HG03469 (cell line): ENCODE results near the gene RANBP1.

Experiments used
- ATAC-seq: cut with Tn5 transposase; IDR thresholded peaks from one replicate; pipeline ENCODE4 v1.9.1; 2021; ENCODE audit warnings: mild to moderate bottlenecking, moderate library complexity, moderate number of reproducible peaks; ENCODE audit not compliant: unreplicated experiment

RANBP1 gene

DNA sequence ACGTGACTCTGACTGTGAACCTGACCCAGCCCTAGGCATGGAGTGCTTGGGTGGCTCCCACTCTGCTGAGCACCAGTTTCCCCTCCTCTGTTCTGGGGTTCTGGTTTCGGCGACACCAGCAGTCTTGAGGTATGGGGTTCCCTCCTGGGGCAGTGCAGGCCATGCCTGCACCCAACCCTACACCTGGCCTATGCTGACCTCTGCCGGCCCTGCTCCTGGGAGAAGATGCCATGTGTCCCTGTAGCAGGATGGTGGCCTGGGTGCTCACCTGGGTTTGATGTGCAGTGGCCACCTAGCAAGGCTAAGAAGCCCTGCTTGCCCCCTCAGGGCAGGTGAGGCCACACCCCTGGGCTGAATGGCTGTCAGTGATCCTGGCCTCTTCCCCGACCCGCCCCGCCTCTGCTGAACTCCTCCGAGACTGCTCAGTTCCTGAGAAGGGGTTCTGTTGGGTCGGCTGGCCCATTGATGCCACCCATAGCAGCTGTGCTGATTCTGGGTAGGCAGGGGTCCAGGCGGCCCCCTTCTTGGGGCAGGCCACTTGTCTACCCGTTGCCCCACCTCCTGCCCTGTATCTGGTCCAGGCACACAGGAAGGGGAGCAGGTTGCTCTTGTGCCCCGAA, 18.1 kb downstream of the RANBP1 start:
- ATAC-seq = no peak

DNA sequence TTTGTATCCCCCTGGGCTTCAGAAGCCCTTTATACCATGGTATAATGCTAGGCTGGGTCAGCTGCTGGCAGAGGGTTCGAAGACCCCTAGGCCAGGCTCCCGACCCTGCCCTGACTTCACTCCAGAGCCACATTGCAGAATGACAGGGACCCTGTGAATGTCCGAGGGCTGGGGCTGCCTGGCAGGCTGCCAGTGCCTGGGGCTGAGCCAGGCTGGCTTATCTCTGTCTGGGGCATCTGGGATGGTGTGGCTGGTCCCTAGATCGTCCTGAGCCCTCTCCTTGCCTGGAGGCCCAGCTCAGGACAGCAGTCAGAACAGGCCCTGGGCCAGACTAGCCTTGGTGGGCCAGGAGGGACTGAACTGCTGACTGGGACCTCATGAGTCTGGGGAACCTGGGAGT, 19.4 kb downstream of the RANBP1 start:
- ATAC-seq = no peak

DNA sequence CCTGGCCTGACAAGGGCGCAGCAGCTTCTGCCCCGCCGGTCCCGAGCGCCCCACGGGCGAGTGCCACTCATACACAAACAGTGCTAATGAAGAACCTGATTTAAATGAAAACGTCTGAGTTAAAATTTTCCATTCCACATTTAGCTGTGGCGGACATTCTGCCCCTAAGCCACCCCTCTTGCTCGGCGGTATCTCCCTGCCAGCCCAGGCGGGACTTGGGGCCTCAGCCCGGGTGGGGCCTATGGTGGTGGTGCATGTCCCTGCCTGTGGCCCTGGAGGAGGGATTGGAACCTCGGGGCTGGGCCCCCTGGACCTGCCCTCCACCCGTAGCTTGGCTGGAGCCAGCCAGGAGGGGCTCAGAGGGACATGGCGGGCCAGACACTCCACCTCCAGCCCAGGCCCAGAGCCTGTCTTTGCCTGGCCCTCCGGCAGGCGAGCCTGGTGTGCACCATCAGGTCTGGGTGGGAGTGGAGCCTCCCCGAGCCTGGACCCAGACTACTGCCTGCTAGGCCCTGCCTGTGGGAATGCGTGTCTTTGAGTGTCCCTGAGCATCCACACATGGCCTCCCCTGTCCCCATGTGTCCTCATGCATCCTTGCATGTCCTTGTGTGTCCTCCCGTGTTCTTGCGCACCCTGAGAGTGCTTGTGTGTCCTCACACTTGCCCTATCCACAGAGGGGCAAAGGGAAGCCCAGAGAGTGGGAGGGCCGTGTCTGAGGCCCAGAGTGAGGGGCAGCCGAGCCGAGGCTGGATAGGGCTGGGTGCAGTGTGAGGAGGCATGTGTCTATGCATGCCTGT, 20.1 kb downstream of the RANBP1 start:
- ATAC-seq = no peak

DNA sequence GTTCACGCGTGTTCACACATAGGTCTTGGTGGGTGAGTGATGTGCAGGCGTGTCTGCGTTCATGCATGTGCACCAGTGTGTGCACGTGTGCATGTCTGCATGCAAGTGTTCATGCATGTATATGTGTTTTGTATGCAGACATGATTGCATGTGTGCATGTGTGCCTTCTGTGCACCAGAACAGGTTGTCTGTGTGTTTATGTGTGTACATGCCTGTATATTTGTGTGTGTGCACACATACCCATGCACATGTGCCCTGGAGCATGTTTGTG, 20.6 kb downstream of the RANBP1 start:
- no peak for ATAC-seq

DNA sequence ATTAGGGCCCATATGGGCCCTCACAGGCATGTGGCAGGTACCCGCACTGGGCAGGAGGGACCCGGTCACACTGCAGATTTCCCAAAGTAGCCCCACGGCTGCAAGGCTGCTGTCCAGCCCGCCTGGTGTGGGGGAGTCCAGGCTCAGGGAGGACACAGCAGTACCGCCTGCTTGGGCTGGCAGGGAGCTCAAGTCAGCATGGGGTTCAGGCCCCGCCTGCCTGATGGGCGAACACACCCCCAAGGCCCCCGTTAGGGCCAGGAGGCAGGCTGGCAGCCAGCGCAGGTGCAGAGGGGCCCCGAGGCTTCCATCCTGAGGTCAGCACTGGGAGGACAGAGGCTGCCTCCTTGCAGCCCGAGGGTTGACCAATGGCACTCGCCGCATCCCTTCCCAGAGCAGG, 21.2 kb downstream of the RANBP1 start:
- ATAC-seq = no peak

DNA sequence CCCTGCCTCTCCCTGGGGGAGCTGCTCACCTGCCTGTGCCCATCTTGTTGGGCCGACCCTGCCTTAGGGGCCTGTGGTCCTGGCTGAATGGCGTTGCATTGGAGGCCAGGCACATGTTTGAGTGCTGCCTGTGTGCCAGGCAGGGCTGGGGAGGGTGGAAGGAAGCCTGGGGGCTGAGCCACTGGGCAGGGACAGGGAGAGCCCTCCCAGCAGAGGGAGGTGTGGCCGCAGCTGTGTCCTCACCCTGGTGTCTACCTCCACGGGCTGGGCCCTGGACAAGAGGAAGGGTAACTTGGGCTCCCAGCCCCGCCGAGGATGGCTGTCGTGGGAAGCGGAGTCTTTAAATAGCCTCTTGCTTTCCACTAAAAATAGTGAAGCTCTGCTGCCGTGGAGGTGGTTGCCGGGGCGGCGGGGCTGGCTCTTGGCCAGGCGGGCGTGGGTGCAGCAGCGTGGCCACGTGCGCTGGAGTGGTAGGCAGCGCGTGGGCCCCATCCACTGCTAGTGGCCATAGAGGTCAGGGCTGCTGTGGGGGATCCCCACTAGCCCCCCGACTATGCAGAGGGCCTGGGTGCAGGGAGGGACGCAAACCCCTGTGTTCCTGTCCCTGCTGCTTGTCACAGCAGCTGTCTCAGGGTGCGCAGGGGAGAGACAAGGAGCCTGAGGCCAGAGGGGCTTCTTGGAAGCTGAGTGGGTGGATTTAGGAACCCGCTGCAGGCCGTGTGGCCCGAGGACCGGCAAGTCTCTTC, 21.9 kb downstream of the RANBP1 start:
- ATAC-seq = no peak

DNA sequence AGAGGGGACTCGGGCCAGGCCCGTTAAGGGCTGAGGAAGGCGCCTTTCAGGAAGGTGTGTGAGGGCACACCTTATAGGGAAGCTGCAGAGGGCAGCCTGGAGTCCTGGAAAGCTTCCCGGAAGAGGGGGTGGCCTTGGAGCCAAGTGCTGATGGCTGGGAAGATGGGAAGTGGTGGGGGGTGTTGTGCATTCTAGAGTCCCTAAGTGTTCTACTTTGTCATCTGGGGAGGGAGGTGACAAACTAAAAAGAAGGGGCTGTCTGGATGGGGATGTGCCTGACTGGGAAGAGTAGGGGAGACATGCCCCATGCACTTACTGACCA, 22.5 kb downstream of the RANBP1 start:
- no peak for ATAC-seq

DNA sequence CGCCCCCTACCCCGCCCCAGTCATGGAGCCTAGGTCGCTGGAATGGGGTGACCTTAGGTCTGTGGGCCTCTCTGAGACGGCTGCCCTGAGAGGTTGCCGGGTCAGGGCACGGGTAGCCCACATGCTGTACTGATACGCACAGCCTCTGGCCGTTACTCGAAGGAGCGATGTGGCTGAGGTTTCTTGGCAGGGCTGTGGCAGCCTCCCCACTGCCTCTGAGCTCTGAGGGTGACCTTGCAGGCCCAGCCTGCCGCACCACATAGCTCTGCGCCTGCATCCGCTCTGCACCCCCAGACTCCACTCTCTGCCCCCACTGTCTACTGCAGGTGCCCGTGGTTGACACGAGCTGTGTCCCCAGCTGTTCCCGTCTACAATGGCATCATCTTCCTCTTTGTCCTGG, 23.0 kb downstream of the RANBP1 start:
- no peak for ATAC-seq

DNA sequence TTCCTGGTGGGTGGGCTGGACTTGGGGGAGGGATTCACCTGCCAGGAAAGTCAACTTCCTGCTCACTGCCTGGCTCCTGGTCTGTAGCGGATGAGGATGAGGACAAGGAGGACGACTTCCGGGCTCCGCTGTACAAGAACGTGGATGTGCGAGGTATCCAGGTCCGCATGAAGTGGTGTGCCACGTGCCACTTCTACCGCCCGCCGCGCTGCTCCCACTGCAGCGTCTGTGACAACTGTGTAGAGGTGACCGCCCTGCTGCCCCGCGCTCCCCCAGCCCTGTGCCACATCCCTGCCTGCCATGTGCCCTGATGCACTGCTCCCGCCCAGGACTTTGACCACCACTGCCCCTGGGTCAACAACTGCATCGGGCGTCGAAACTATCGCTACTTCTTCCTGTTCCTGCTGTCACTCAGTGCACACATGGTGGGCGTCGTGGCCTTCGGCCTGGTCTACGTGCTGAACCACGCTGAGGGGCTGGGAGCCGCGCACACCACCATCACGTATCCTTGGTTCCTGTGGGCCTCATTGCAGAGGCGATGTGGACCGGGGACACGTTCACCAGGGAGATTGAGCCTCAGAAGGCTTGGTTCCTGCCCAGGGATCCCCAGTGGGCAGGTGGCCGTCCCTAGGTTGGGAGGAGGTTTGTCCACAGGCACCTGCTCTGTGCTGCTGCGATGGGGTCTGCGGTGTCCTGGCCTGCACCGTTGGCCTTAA, 23.6 kb downstream of the RANBP1 start:
- no peak for ATAC-seq

DNA sequence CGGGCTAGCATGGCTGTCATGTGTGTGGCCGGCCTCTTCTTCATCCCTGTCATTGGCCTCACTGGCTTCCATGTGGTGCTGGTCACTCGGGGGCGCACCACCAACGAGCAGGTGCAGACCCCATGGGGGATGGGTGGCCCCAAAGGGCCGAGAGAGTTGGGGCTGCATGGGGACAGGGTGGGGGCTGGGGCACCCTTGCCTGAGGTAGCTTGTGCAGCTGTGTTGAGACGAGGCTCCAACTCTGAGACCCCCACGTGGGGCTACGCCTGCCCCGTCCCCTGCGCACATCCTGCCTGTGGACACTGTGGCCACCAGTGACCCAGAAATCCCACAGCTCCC, 24.2 kb downstream of the RANBP1 start:
- ATAC-seq = no peak

DNA sequence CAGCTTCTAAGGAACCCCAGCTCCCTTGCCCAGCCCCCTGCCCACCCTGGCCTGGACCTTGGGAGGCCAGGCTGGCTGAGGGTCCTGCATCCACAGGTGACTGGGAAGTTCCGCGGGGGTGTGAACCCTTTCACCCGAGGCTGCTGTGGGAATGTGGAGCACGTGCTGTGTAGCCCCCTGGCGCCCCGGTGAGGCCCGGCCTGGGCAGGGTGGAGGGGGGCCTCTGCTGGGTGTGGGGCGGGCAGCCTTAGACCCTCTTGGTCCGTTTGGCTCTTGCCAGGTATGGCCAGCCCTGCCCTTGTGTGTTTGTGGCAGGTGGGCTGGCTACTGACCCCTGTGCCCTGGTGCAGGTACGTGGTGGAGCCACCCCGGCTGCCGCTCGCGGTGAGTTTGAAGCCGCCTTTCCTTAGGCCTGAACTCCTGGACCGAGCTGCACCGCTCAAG, 24.6 kb downstream of the RANBP1 start:
- no peak for ATAC-seq

DNA sequence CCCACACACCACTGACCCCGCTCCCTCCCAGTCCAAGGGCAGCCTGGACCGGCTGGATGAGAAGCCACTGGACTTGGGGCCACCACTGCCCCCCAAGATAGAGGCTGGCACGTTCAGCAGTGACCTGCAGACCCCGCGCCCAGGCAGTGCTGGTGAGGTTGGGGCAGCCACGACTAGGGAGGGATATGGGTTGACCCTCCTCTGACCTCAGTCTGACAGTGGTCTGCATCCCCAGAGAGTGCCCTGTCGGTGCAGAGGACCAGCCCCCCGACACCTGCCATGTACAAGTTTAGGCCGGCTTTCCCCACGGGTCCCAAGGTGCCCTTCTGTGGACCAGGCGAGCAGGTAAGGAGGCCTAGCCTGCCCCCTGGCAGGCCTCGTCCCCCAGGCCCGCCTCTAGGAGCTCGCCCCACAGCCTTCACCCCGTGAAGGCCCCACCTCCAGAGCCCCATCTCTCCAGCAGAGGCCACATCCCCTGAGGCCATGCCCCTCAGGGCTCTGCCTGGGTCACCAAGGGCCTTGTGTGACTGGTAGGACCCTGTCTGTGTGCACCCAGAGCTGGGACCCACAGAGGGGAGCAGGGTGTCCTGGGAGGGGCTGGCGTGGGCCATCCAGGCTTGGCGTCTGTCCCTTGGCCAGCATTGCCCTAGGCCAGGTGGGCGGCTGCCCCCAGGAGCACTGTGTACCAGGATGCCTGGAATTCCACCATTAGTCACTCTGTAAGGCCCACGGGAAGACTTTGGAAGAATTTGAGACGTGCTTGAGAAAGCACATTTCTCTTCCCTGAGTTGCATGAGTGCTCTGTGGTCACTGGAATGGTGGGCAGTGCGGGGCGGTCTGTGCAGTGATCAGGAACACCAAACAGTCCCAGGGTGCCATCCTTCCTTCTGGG, 25.5 kb downstream of the RANBP1 start:
- no peak for ATAC-seq

DNA sequence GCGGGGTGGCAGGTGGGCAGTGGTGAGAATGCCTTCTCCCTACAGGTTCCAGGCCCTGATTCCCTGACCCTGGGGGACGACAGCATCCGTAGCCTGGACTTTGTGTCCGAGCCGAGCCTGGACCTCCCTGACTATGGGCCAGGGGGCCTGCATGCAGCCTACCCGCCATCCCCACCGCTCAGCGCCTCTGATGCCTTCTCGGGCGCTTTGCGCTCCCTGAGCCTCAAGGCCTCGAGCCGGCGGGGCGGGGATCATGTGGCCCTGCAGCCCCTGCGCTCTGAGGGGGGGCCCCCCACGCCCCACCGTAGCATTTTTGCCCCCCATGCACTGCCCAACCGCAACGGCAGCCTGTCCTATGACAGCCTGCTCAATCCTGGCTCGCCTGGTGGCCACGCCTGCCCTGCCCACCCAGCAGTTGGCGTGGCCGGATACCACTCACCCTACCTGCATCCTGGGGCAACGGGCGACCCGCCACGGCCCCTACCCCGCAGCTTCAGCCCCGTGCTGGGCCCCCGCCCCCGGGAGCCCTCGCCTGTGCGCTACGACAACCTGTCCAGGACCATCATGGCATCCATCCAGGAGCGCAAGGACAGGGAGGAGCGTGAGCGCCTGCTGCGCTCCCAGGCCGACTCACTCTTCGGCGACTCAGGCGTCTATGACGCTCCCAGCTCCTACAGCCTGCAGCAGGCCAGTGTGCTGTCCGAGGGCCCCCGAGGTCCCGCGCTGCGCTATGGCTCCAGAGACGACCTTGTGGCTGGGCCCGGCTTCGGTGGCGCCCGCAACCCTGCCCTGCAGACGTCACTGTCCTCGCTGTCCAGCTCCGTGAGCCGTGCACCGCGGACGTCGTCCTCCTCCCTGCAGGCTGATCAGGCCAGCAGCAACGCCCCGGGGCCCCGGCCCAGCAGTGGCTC, 27.1 kb downstream of the RANBP1 start:
- no peak for ATAC-seq

DNA sequence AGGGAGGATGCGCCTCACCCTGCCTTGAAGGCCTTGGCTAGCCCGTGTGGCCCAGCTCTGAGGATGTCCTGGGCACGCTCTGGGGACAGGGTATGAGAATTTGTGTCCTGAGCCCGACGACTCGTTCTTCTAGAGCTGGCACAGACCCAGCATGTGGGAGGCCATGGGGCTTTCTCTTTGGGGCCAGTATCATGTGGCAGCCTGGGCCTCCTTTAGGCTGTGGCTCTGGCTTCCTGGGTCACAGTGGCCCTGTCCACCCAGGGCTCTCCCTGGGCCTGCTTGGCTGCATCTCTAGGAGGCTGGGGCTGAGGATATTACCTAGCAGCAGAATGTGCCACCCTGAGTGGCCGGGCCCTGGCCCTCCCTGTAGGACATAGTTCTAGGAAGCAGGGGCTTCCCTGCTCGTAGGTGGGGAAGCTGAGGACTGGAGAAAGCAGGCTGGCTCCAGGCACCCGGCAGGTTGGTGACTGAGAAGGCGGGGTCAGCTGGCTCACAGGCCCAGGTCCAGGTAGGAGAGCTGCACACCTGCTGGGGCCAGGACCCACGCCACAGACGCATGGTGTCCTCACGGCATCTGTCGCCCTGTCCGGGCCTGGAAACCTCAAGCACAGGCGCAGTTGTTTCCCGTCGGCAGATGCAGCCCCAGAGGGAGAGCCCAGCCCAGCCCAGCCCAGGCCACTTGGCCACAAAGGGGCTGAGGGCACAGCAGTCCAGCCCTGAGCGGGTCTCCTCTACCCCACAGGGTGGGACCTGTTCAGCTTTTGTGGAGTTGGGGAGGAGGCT, 28.2 kb downstream of the RANBP1 start:
- ATAC-seq = no peak

DNA sequence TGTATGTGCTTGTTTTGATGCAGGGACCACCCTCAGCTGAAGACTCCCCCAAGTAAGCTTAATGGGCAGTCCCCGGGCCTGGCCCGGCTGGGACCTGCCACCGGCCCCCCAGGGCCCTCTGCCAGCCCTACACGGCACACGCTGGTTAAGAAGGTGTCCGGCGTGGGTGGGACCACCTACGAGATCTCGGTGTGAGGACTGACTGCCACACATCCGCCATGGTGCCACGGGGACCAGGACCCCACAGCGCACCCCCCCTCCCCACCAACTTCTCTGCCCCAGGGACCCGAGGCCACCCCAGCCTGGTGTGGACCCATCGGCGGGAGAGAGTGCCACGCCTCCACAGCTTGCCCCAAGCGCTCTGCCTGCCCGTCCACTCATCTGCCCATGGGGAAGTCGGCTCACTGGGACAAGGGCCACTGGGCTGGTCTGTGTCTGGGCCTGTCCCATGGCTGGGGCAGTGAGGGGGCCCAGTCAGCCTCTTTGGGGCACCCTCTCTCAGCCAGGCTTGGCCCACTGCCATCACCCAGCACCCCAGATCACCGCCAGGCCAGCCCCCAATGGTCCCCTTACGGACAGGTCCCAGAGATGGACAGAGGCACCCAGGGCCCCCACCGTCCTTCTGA, 29.4 kb downstream of the RANBP1 start:
- no peak for ATAC-seq

DNA sequence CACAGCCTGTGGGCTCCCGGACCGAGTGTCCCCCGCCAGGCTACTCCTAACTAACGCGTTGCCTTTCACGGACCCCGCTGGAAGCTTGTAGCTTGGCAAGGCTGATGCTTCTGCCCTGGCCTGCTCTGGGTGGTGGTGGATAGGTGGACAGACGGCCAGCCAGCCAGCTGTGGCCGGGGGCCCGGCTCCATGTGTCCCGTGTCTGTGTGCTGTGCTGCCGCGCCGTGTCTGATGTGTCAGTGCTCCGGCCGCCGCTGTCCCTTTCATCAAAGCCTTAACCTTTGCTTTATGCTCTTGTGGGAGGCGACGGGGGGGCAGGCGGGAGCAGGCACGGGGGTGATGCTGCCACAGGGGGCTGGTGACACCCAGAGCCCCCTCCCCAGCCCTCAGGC, 29.9 kb downstream of the RANBP1 start:
- no peak for ATAC-seq

DNA sequence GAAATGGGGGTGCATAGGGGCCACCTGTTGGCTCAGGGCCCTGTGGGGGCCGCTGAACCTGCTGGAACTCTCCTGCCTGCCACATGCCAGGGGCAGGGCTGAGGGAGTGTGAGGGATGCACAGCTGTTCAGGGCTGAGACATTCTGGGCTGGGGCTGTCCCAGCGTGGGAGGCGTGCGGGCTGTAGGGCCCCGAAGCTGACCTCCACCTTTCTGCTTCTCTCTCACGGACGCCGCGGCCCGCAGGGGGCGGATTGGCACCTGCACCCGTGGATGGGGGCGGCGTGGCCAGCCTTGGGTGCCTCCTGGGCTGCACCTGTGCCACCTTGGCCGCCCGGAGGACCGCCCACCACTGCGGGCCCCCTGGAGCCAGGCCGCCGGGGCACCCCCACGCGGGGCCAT, 30.9 kb downstream of the RANBP1 start:
- no peak for ATAC-seq

DNA sequence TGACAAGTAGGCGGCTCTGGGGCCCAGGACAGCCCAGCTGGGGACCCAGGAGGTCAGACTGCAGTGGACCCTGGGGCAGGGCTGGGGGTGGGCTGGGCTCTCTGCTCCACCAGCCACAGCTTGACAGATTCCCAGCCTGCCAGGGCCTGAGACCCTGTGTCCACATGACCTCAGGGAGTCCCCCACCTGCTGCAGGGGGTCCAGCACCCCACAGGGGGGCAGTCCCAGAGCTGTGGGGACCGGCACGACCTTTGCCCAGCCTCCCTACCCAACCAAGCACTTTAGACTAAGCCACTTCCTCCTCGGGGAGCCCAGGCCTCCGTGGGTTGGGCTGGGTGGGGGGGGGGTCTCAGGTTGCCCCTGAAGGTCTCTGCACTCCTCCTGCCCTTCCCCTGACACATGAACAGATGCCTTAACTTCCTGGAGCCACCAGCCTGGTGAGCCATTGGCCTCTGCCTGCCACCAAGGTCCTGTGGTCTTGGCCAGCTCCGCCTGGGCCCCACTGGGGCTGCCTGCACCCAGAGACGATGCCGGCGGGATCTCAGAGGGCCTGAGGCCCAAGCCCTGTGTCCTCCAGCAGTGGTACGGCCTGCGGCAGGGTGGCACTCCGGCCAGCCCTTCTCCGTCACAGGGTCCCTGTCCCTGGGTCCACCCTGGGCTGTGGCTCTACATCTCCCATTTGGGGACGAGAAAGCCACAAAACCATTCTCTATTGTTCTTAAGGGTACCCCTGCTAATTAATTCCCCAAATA, 31.5 kb downstream of the RANBP1 start:
- ATAC-seq = no peak
